ENCODE measurements around the gene RALGAPA1. TPM values are rescaled to one million over a fixed set of nuclear protein-coding genes. Genes with fewer than 3 reads are reported as not detected.
"Not testable (repeated sequence)": the region's sequence is repeated elsewhere in the genome, so short reads cannot be mapped to it uniquely, and the experiment has no call there.

The RALGAPA1 gene
- total RNA-seq, 1 donor from 2014 or later, result 47.9 TPM

DNA sequence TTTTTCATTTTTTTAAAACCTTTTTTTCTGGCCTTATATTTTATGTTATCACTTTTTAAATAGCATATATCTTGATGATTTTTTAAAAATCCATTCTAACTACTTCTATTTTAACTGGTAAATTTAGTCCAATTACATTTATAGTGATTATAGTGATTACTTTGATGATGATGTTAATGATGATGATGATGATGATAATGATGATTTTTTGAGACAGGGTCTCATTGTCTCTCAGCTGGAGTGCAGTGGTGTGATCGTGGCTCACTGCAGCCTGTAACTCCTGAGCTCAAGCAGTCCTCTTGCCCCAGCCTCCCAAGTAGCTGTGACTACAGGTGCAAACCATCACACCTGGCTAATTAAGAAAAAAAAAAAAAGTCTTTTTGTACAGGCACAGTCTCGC lies 44.1 kb upstream of the RALGAPA1 start:
- H3K27me3 Mint-ChIP-seq (ENCODE audit: unreplicated experiment), result no peaks in the 10 kb centered on the region
- TF ChIP-seq CTCF (IDR thresholded peaks at IDR 0.05), result no peak
- peaks cover 38% of the 10 kb centered on the region for H3K36me3 Mint-ChIP-seq (ENCODE audit: unreplicated experiment)
- peaks cover 13% of the 10 kb centered on the region for H3K9me3 Mint-ChIP-seq (ENCODE audit: unreplicated experiment)
- no peak overlapping the region for H3K27ac Mint-ChIP-seq (ENCODE audit: unreplicated experiment)
- H3K4me1 Mint-ChIP-seq (ENCODE audit: unreplicated experiment), result peaks cover 2% of the 10 kb centered on the region
- H3K4me3 Mint-ChIP-seq (ENCODE audit: unreplicated experiment), result no peak overlapping the region
- no peak for DNase-seq (ENCODE audit: extremely low spot score, unreplicated experiment)

- no peaks in the 10 kb centered on the region for H3K27me3 Mint-ChIP-seq (ENCODE audit: unreplicated experiment)
- TF ChIP-seq CTCF (IDR thresholded peaks at IDR 0.05), result no peak
- H3K36me3 Mint-ChIP-seq (ENCODE audit: unreplicated experiment), result peaks cover 39% of the 10 kb centered on the region
- H3K9me3 Mint-ChIP-seq (ENCODE audit: unreplicated experiment), result peaks cover 13% of the 10 kb centered on the region
- no peak for DNase-seq (ENCODE audit: extremely low spot score, unreplicated experiment)
- no peak overlapping the region for H3K27ac Mint-ChIP-seq (ENCODE audit: unreplicated experiment)
- no peak overlapping the region for H3K4me3 Mint-ChIP-seq (ENCODE audit: unreplicated experiment)
- peaks cover 2% of the 10 kb centered on the region for H3K4me1 Mint-ChIP-seq (ENCODE audit: unreplicated experiment)
These were observed 42.7 kb upstream of the RALGAPA1 start for GRCh38 chr14:35851823-35852222.

GRCh38 chr14:35849122-35849521 lies 40.0 kb upstream of the RALGAPA1 start:
- Mint-ChIP-seq H3K4me3 (ENCODE audit: unreplicated experiment) (no peak overlapping the region), H3K27ac (ENCODE audit: unreplicated experiment) (no peak overlapping the region), H3K9me3 (ENCODE audit: unreplicated experiment) (peaks cover 13% of the 10 kb centered on the region), H3K4me1 (ENCODE audit: unreplicated experiment) (peaks cover 2% of the 10 kb centered on the region), H3K36me3 (ENCODE audit: unreplicated experiment) (peaks cover 51% of the 10 kb centered on the region), H3K27me3 (ENCODE audit: unreplicated experiment) (no peaks in the 10 kb centered on the region)
- no peak for DNase-seq (ENCODE audit: extremely low spot score, unreplicated experiment)
- TF ChIP-seq CTCF (IDR thresholded peaks at IDR 0.05), result no peak

DNA sequence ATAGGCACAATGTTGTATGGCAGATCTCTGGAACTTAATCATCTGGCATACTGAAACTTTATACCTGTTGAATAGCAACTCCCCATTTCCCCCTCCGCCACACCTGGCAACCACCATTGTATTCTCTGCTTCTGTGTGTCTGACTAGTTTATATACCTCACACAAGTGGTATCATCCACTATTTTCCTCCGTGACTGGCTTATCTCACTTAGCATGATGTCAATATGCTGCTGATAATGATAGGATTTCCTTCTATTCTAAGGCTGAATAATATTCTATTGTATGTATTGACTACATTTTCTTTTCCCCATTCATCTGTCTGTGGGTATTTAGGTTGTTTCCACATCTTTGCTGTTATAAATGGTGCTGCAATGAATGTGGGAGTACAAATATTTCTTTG lies 38.5 kb upstream of the RALGAPA1 start:
- no peak for TF ChIP-seq CTCF (IDR thresholded peaks at IDR 0.05)
- Mint-ChIP-seq H3K36me3 (ENCODE audit: unreplicated experiment) (peaks cover 65% of the 10 kb centered on the region), H3K4me1 (ENCODE audit: unreplicated experiment) (peaks cover 2% of the 10 kb centered on the region), H3K9me3 (ENCODE audit: unreplicated experiment) (peaks cover 16% of the 10 kb centered on the region), H3K4me3 (ENCODE audit: unreplicated experiment) (no peak overlapping the region), H3K27me3 (ENCODE audit: unreplicated experiment) (no peaks in the 10 kb centered on the region), H3K27ac (ENCODE audit: unreplicated experiment) (no peak overlapping the region)
- no peak for DNase-seq (ENCODE audit: extremely low spot score, unreplicated experiment)

DNA sequence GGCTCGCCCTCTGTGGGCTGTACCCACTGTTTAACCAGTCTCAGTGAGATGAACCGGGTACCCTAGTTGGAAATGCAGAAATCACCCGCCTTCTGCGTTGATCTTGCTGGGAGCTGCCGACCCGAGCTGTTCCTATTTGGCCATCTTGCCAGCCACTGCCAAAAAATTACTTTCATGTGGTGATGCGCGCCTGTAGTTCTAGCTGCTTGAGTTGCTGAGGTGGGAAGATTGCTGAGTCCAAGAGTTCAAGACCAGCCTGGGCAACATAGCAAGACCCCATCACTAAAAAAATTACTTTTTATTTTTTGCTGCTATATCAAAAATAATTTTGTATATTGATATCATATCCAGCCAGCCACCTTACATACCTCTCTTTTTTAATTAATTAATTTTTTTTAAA lies 35.4 kb upstream of the RALGAPA1 start:
- Mint-ChIP-seq H3K4me1 (ENCODE audit: unreplicated experiment) (peaks cover 2% of the 10 kb centered on the region), H3K9me3 (ENCODE audit: unreplicated experiment) (peaks cover 21% of the 10 kb centered on the region), H3K4me3 (ENCODE audit: unreplicated experiment) (no peak overlapping the region), H3K36me3 (ENCODE audit: unreplicated experiment) (peaks cover 66% of the 10 kb centered on the region), H3K27ac (ENCODE audit: unreplicated experiment) (no peak overlapping the region), H3K27me3 (ENCODE audit: unreplicated experiment) (no peaks in the 10 kb centered on the region)
- no peak for TF ChIP-seq CTCF (IDR thresholded peaks at IDR 0.05)
- DNase-seq (ENCODE audit: extremely low spot score, unreplicated experiment), result no peak

GRCh38 chr14:35842245-35842644 lies 33.1 kb upstream of the RALGAPA1 start:
- H3K36me3 Mint-ChIP-seq (ENCODE audit: unreplicated experiment), result peaks cover 78% of the 10 kb centered on the region
- H3K9me3 Mint-ChIP-seq (ENCODE audit: unreplicated experiment), result peaks cover 21% of the 10 kb centered on the region
- not testable (repeated sequence) for H3K4me3 Mint-ChIP-seq (ENCODE audit: unreplicated experiment); DNase-seq (ENCODE audit: extremely low spot score, unreplicated experiment); H3K27ac Mint-ChIP-seq (ENCODE audit: unreplicated experiment); H3K27me3 Mint-ChIP-seq (ENCODE audit: unreplicated experiment); H3K4me1 Mint-ChIP-seq (ENCODE audit: unreplicated experiment)

DNA sequence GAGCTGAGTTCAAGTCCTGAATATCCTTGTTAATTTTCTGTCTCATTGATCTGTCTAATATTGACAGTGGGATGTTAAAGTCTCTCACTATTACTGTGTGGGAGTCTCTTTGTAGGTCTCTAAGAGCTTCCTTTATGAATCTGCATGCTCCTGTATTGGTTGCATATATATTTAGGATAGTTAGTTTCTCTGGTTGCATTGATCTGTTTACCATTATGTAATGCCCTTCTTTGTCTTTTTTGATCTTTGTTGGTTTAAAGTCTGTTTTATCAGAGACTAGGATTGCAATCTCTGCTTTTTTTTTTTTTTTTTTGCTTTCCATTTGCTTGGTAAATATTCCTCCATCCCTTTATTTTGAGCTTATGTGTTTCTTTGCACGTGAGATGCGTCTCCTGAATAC lies 32.6 kb upstream of the RALGAPA1 start:
- H3K27ac Mint-ChIP-seq (ENCODE audit: unreplicated experiment); H3K4me3 Mint-ChIP-seq (ENCODE audit: unreplicated experiment): not testable (repeated sequence)

More for the DNA sequence above, 32.6 kb upstream of the RALGAPA1 start:
- peaks cover 21% of the 10 kb centered on the region for H3K9me3 Mint-ChIP-seq (ENCODE audit: unreplicated experiment)
- H3K36me3 Mint-ChIP-seq (ENCODE audit: unreplicated experiment), result peaks cover 79% of the 10 kb centered on the region
- not testable (repeated sequence) for H3K27me3 Mint-ChIP-seq (ENCODE audit: unreplicated experiment); H3K4me1 Mint-ChIP-seq (ENCODE audit: unreplicated experiment); DNase-seq (ENCODE audit: extremely low spot score, unreplicated experiment)

Measured in osteocyte (in vitro differentiated cells).